Measurements from ENCODE around the gene UCMA.

The UCMA gene

GRCh38 chr10:13184730-13185514 is 49.3 kb downstream of the UCMA start:
- DNase-seq, result no peak

DNA sequence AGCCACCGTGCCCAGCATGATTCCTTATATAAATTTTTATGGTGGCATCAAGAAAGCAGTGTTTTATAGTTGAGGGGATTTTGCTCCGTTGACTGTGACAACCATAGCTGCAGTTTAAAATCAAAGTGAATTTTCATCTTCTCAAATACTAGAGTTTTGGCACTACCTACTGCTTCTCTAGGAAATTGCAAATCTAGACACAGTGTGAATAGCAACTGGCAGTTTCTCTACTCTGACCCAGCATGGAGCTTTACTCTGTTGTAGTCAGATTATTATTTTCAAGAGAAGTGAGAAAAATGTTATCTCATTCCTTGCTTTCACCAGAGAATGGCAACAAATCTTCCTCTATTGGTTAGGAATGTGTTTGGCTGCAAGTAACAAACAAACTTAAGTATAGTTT is 49.9 kb downstream of the UCMA start:
- DNase-seq, result no peak

DNA sequence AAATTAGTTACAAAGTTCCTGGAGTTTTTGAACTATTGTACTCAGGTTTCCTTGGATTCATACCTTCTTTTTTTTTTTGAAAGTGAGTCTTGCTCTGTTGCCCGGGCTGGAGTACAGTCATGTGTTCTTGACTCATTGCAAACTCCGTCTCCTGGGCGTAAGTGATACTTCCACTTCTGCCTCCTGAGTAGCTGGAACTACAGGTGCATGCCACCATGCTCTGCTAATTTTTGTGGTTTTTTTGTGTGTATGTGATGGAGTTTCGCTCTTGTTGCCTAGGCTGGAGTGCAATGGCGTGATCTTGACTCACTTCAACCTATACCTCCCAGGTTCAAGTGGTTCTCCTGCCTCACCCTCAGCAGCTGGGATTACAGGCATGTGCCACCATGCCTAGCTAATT is 50.5 kb downstream of the UCMA start:
- no peak for DNase-seq

GRCh38 chr10:13182424-13182823 is 51.8 kb downstream of the UCMA start:
- DNase-seq, result no peak

- no peak for DNase-seq
Measured at GRCh38 chr10:13180788-13181187, 53.4 kb downstream of the UCMA start.

- DNase-seq, result no peak
Measured at GRCh38 chr10:13173616-13174015, 60.6 kb downstream of the UCMA start.
